ENCODE measurements around the gene GLRX3. TPM values are rescaled to one million over a fixed set of nuclear protein-coding genes. Genes with fewer than 3 reads are reported as not detected.

GLRX3 gene
- total and polyA plus RNA-seq, 12 donors = 34.1 to 130 (median 65.5) TPM

GRCh38 chr10:130192276-130192848, 56.2 kb downstream of the GLRX3 start:
- ATAC-seq = no peak
- DNase-seq = no peak
- peaks cover 0 to 15% (median 0%) of the 10 kb centered on the region in 7 donors for H3K27me3 ChIP-seq
- no peak overlapping the region for H3K27ac ChIP-seq
- intact Hi-C loops (cut with DNase I) = loop anchor here in 9 of 10 donors (5.0 to 10.0 kb wide), 6 partner anchors 1592 to 1685 kb away; no protein-coding TSS in a partner anchor
- no peak overlapping the region for H3K4me3 ChIP-seq
- no peak for TF ChIP-seq CTCF (IDR thresholded peaks at IDR 0.05)
- WGBS, 2 donors = 88% methylated on average over 10 of the region's 10 CpGs
- peaks cover 0 to 9% (median 0%) of the 10 kb centered on the region in 9 donors for H3K36me3 ChIP-seq
- no peaks in the 10 kb centered on the region for H3K9me3 ChIP-seq
- peaks cover 3 to 23% (median 8%) of the 10 kb centered on the region in 9 donors for H3K4me1 ChIP-seq

DNA sequence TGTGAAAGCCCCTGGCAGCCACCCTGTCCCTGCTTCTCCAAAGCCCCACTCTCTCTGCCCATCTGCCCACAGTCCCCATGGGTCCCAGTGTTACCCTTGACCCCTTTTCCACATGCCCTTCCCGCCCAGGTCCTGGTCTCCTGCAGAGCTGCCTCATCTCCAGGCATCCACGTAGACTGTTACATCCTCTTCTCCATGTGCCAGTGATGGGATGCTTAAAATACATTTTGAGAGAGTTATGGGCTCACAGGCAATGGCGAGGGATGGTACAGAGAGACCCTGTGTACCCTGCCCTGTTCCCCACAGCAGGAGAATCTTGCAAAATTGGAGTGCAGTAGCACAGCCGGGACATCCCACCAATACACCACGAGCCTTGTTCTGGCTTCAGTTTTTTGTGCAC, 56.8 kb downstream of the GLRX3 start:
- intact Hi-C loops (cut with DNase I) = loop anchor here in 9 of 10 donors (5.0 to 10.0 kb wide), 6 partner anchors 1592 to 1684 kb away; no protein-coding TSS in a partner anchor
- H3K4me3 ChIP-seq = no peak overlapping the region
- 84 to 91% methylated on average over 5 of the region's 5 CpGs for WGBS, 2 donors
- H3K27me3 ChIP-seq = peaks cover 0 to 15% (median 0%) of the 10 kb centered on the region in 7 donors
- peaks cover 3 to 23% (median 8%) of the 10 kb centered on the region in 9 donors for H3K4me1 ChIP-seq
- H3K9me3 ChIP-seq = no peaks in the 10 kb centered on the region
- DNase-seq (no peak), ATAC-seq (no peak)
- no peak overlapping the region for H3K27ac ChIP-seq
- no peak for TF ChIP-seq CTCF (IDR thresholded peaks at IDR 0.05)
- peaks cover 0 to 3% (median 0%) of the 10 kb centered on the region in 9 donors for H3K36me3 ChIP-seq

GRCh38 chr10:130193493-130194193, 57.5 kb downstream of the GLRX3 start:
- ATAC-seq (peak in 3 of 8 donors; percentile 15 to 42 (median 34)), DNase-seq (no peak)
- Histone ChIP-seq H3K36me3 (no peaks in the 10 kb centered on the region), H3K27ac (no peak overlapping the region), H3K4me1 (peaks cover 3 to 23% (median 8%) of the 10 kb centered on the region in 9 donors), H3K9me3 (no peaks in the 10 kb centered on the region), H3K4me3 (no peak overlapping the region), H3K27me3 (peaks cover 0 to 15% (median 0%) of the 10 kb centered on the region in 7 donors)
- intact Hi-C loops (cut with DNase I) = loop anchor here in 9 of 10 donors (5.0 to 10.0 kb wide), 6 partner anchors 1591 to 1684 kb away; no protein-coding TSS in a partner anchor
- no peak for TF ChIP-seq CTCF (IDR thresholded peaks at IDR 0.05)
- 55 to 56% methylated on average over 16 of the region's 16 CpGs for WGBS, 2 donors

DNA sequence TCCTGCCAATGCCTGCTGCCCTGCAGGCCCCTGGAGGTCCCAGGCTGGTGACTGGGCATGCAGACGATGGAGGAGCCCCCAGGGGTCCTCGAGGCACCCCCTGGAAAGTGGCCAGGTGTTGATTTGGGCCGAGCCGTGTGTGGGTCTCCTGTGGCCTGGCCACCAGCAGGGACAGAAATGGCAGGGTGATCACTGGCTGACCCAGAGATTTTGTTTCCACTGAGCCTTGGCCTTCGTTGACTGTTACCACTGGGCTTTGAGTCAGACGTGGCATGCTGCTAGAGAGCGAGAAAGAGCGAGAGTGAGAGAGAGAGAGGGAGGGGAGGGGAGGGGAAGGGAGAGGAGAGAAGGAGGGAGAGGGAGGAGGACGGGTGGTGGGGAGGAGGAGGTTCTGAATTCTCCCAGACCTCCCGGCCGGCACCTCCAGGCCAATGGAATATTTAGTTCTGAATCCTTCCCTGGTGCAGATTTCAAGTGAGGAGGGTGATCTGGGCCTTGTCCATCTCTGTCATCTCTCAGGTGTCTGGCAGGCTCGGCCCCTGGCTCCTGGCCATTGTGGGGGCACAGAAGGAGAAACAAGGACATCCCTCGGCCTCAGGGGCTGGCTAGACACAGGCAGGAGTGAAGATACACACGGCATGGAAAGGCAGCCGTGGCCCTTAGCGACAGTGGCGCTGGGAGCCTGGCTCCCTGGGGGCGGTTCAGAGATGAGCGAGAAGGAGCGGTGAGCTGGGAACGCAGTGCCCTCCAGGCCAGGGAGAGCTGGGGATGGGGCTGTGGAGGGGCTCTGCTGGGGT, 58.2 kb downstream of the GLRX3 start:
- Histone ChIP-seq H3K36me3 (no peaks in the 10 kb centered on the region), H3K27me3 (peaks cover 0 to 15% (median 0%) of the 10 kb centered on the region in 7 donors), H3K27ac (no peak overlapping the region), H3K9me3 (no peaks in the 10 kb centered on the region), H3K4me1 (peaks cover 3 to 23% (median 8%) of the 10 kb centered on the region in 9 donors), H3K4me3 (no peak overlapping the region)
- no peak for TF ChIP-seq CTCF (IDR thresholded peaks at IDR 0.05)
- no peak for DNase-seq
- ATAC-seq = no peak
- intact Hi-C loops (cut with DNase I) = loop anchor here in 9 of 10 donors (5.0 to 10.0 kb wide), 6 partner anchors 1590 to 1683 kb away; no protein-coding TSS in a partner anchor
- 48 to 51% methylated on average over 21 of the region's 21 CpGs for WGBS, 2 donors

All from heart right ventricle (tissue), 16 donors.